Mesenchymal stem cell (in vitro differentiated cells and primary cell): ENCODE results near the gene CHST14.

Source experiments
- DNase-seq: peaks from one replicate; pipeline ENCODE4 v3.0.0-alpha.2; 2013
- H2AFZ ChIP-seq: one replicate; pipeline ENCODE4 v1.6.1; 2013; ENCODE audit warnings: low read depth, mild to moderate bottlenecking, control low read depth, inconsistent platforms, low read length, moderate library complexity
- H2AK5ac ChIP-seq: 2 replicates; pipeline ENCODE4 v1.6.1; 2013; ENCODE audit warnings: low read length, moderate library complexity, mild to moderate bottlenecking, inconsistent platforms; ENCODE audit not compliant: severe bottlenecking
- H2BK120ac ChIP-seq: one replicate; pipeline ENCODE4 v1.6.1; 2013; ENCODE audit warnings: low read depth, mild to moderate bottlenecking, inconsistent platforms, low read length, moderate library complexity
- H2BK12ac ChIP-seq, 2 experiments: one replicate each; pipeline ENCODE4 v1.6.1; 2013; ENCODE audit warnings: inconsistent platforms in 2 of 2, low read length in 2 of 2, mild to moderate bottlenecking in 2 of 2, moderate library complexity in 2 of 2, control low read depth in 1 of 2
- H2BK15ac ChIP-seq: one replicate; pipeline ENCODE4 v1.6.1; 2013; ENCODE audit warnings: mild to moderate bottlenecking, low read depth, inconsistent platforms; ENCODE audit not compliant: poor library complexity, severe bottlenecking
- H2BK5ac ChIP-seq: 2 replicates; pipeline ENCODE4 v1.6.1; 2013; ENCODE audit warnings: low read depth, mild to moderate bottlenecking, low read length, control low read depth, inconsistent platforms; ENCODE audit not compliant: poor library complexity, severe bottlenecking
- H3K14ac ChIP-seq, 2 experiments: one replicate each; pipeline ENCODE4 v1.6.1; 2013; ENCODE audit warnings: inconsistent platforms in 2 of 2, low read length in 2 of 2, control low read depth in 1 of 2, mild to moderate bottlenecking in 1 of 2, moderate library complexity in 1 of 2
- H3K18ac ChIP-seq, 2 experiments: one replicate each; pipeline ENCODE4 v1.6.1; 2013; ENCODE audit warnings: inconsistent platforms in 2 of 2, low read length in 2 of 2, control low read depth in 1 of 2, low read depth in 1 of 2, mild to moderate bottlenecking in 1 of 2
- H3K23ac ChIP-seq, 2 experiments: one replicate each; pipeline ENCODE4 v1.6.1; 2013; ENCODE audit warnings: inconsistent platforms in 2 of 2, low read length in 2 of 2, mild to moderate bottlenecking in 2 of 2, moderate library complexity in 2 of 2, control low read depth in 1 of 2
- H3K27ac ChIP-seq: 2 replicates; pipeline ENCODE4 v1.5.1; 2013; ENCODE audit warnings: mild to moderate bottlenecking, moderate library complexity, low read length, control low read depth, inconsistent platforms; ENCODE audit not compliant: poor library complexity, severe bottlenecking
- H3K27me3 ChIP-seq, 2 experiments: 2 replicates each; pipeline versions ENCODE4 v1.6.1 to v1.7.0; 2013; ENCODE audit warnings: low read length in 2 of 2, mild to moderate bottlenecking in 2 of 2, moderate library complexity in 2 of 2, control low read depth in 1 of 2, inconsistent platforms in 1 of 2; ENCODE audit not compliant: control insufficient read depth in 1 of 2, insufficient read depth in 1 of 2
- H3K36me3 ChIP-seq, 2 experiments: 2 replicates each; pipeline versions ENCODE4 v1.6.1 to v1.7.0; 2013; ENCODE audit warnings: low read length in 2 of 2, control low read depth in 1 of 2, inconsistent platforms in 1 of 2, low read depth in 1 of 2, mild to moderate bottlenecking in 1 of 2; ENCODE audit not compliant: insufficient read depth in 2 of 2, control insufficient read depth in 1 of 2
- H3K4ac ChIP-seq, 2 experiments: one replicate each; pipeline ENCODE4 v1.6.1; 2013; ENCODE audit warnings: inconsistent platforms in 2 of 2, low read length in 2 of 2, mild to moderate bottlenecking in 2 of 2, moderate library complexity in 2 of 2, control low read depth in 1 of 2, low read depth in 1 of 2
- H3K4me1 ChIP-seq: 2 replicates; pipeline ENCODE4 v1.6.1; 2013; ENCODE audit warnings: low read depth, low read length, control low read depth; ENCODE audit not compliant: control insufficient read depth, insufficient read depth
- H3K4me2 ChIP-seq: 2 replicates; pipeline ENCODE4 v1.6.1; 2013; ENCODE audit warnings: low read length, mild to moderate bottlenecking, inconsistent platforms; ENCODE audit not compliant: poor library complexity, severe bottlenecking
- H3K4me3 ChIP-seq, 2 experiments: 2 replicates each; pipeline versions ENCODE4 v1.5.1 to v1.7.0; 2013; ENCODE audit warnings: low read length in 2 of 2, mild to moderate bottlenecking in 2 of 2, control low read depth in 1 of 2, low read depth in 1 of 2; ENCODE audit not compliant: insufficient read depth in 1 of 2
- H3K79me1 ChIP-seq: replicated peaks from 2 replicates; pipeline ENCODE4 v1.6.1; 2013; ENCODE audit warnings: mild to moderate bottlenecking, control low read depth, low read length, inconsistent platforms; ENCODE audit not compliant: poor library complexity, severe bottlenecking
- H3K9ac ChIP-seq: 2 replicates; pipeline ENCODE4 v1.7.0; 2013; ENCODE audit warnings: mild to moderate bottlenecking, low read length, moderate library complexity
- H3K9me3 ChIP-seq: 2 replicates; pipeline ENCODE4 v1.7.0; 2013; ENCODE audit warnings: mild to moderate bottlenecking, low read length; ENCODE audit not compliant: control insufficient read depth
- H4K8ac ChIP-seq: one replicate; pipeline ENCODE4 v1.6.1; 2013; ENCODE audit warnings: inconsistent platforms, mild to moderate bottlenecking, low read length, moderate library complexity
- H4K91ac ChIP-seq: one replicate; pipeline ENCODE4 v1.6.1; 2013; ENCODE audit warnings: mild to moderate bottlenecking, low read length, inconsistent platforms
- WGBS: methylation state at CpG from one replicate; pipeline ENCODE4 v1.1.7; 2013; ENCODE audit warnings: mixed read lengths; 5-methylcytosine and 5-hydroxymethylcytosine counted together

CHST14 gene

DNA sequence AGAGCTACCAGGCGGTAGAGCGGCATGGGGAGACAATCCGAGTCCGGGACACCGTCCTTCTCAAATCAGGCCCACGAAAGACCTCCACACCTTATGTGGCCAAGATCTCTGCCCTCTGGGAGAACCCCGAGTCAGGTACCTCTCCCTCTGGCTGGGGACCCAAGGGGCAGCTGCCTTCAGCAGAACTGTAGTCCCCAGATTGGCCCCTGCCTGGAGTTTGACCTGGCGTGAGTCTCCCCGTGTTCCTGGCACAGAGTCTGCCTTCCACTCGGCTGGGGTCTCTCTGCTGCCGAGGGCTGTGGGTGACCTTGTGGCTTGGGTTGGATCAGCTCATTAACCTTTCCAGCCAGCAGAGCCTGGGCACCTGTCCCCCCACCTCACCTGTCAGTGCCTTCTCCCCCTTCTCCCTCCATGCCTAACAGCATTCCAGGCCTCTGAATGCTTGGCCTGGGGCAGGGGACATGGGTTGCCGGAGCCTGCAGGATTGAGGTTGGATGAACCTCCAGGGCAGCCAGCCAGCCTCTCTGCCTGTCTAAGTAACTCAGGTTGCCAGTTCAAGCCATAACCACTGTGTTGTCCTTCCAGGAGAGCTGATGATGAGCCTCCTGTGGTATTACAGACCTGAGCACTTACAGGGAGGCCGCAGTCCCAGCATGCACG, 6.8 kb upstream of the CHST14 start:
- Histone ChIP-seq H2BK120ac (no peak overlapping the region), H3K9ac (no peak overlapping the region), H2AK5ac (no peak overlapping the region), H4K91ac (no peak overlapping the region), H2AFZ (no peak overlapping the region), H3K79me1 (peaks cover 37% of the 10 kb centered on the region), H3K4ac (no peak overlapping the region), H3K36me3 (peaks cover 73 to 78% of the 10 kb centered on the region in 2 experiments), H3K23ac (no peak overlapping the region), H2BK12ac (no peak overlapping the region), H3K4me3 (no peak overlapping the region), H2BK15ac (no peak overlapping the region), H3K27ac (no peak overlapping the region), H3K27me3 (no peaks in the 10 kb centered on the region), H3K4me1 (no peaks in the 10 kb centered on the region), H4K8ac (no peak overlapping the region), H3K14ac (no peak overlapping the region), H3K18ac (no peak overlapping the region), H3K9me3 (no peaks in the 10 kb centered on the region), H2BK5ac (no peak overlapping the region), H3K4me2 (no peak overlapping the region)
- DNase-seq, result no peak
- WGBS, result 96% methylated on average over 14 of the region's 14 CpGs

DNA sequence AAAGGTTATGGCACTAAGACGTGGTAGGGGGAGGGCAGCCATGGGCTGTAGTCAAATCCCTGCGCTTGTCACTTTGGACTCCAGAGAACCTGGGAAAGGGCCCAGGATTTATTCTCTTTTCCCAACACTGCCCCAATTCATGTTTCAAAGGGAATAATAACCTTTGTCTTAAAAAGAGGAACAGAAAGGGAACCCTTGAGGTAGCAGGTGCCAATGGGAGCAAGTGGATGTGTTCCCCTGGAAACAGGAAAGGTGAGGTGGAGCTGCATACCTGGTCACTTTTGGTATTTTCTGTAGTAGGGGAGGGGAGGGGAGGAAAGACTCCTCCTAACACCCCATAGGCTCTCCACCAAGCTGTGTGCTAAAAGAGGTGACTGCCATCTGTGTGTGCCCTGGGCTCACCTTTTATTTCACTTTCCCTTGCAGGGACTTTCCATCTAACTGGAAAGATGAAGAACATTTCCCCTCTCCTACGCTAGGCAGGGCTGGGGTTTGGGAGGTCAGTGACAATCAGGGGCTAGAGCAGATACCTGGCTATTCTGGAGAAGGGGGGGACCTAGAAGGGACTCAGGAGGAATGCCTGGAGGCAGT, 6.1 kb upstream of the CHST14 start:
- H2BK12ac ChIP-seq, result no peak overlapping the region
- no peak overlapping the region for H3K9ac ChIP-seq
- H2BK120ac ChIP-seq, result no peak overlapping the region
- H3K79me1 ChIP-seq, result peaks cover 31% of the 10 kb centered on the region
- H3K14ac ChIP-seq, result no peak overlapping the region
- H2BK5ac ChIP-seq, result no peak overlapping the region
- H3K9me3 ChIP-seq, result no peaks in the 10 kb centered on the region
- no peak overlapping the region for H2BK15ac ChIP-seq
- no peak overlapping the region for H3K4me2 ChIP-seq
- no peak overlapping the region for H2AK5ac ChIP-seq
- no peak overlapping the region for H3K4ac ChIP-seq
- H4K8ac ChIP-seq, result no peak overlapping the region
- no peaks in the 10 kb centered on the region for H3K27me3 ChIP-seq
- no peak for DNase-seq
- WGBS, result 97% methylated on average over 2 of the region's 3 CpGs
- H3K18ac ChIP-seq, result no peak overlapping the region
- H2AFZ ChIP-seq, result no peak overlapping the region
- no peak overlapping the region for H3K27ac ChIP-seq
- H3K36me3 ChIP-seq, result peaks cover 66 to 71% of the 10 kb centered on the region in 2 experiments
- H3K4me1 ChIP-seq, result no peaks in the 10 kb centered on the region
- H3K4me3 ChIP-seq, result no peak overlapping the region
- no peak overlapping the region for H4K91ac ChIP-seq
- H3K23ac ChIP-seq, result no peak overlapping the region

DNA sequence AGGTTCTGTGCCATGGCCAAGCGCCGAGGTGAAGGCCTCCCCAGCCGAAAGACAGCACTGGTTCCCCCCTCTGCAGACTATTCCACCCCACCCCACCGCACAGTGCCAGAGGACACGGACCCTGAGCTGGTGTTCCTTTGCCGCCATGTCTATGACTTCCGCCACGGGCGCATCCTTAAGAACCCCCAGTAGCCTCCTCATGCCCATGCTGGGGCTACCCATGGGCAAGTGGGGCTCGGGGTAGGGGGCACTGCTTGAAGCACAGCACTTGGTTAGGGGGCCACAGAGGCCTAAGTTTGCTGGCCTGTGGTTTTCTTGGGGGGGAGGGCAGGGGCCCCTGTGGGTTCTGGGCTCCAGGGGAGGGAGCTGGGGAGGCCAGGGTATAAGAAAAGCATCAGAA, 4.8 kb upstream of the CHST14 start:
- Histone ChIP-seq H3K79me1 (peaks cover 20% of the 10 kb centered on the region), H3K9me3 (no peaks in the 10 kb centered on the region), H3K27ac (no peak overlapping the region), H4K91ac (no peak overlapping the region), H2AFZ (no peak overlapping the region), H3K18ac (no peak overlapping the region), H4K8ac (no peak overlapping the region), H3K4ac (no peak overlapping the region), H2BK120ac (no peak overlapping the region), H2BK12ac (no peak overlapping the region), H2AK5ac (no peak overlapping the region), H3K4me2 (no peak overlapping the region), H2BK5ac (no peak overlapping the region), H3K23ac (no peak overlapping the region), H3K4me1 (peaks cover 8% of the 10 kb centered on the region), H3K27me3 (no peaks in the 10 kb centered on the region), H3K9ac (no peak overlapping the region), H3K36me3 (peaks cover 57 to 63% of the 10 kb centered on the region in 2 experiments), H3K4me3 (no peak overlapping the region), H2BK15ac (no peak overlapping the region), H3K14ac (no peak overlapping the region)
- no peak for DNase-seq
- 98% methylated on average over 10 of the region's 10 CpGs for WGBS

DNA sequence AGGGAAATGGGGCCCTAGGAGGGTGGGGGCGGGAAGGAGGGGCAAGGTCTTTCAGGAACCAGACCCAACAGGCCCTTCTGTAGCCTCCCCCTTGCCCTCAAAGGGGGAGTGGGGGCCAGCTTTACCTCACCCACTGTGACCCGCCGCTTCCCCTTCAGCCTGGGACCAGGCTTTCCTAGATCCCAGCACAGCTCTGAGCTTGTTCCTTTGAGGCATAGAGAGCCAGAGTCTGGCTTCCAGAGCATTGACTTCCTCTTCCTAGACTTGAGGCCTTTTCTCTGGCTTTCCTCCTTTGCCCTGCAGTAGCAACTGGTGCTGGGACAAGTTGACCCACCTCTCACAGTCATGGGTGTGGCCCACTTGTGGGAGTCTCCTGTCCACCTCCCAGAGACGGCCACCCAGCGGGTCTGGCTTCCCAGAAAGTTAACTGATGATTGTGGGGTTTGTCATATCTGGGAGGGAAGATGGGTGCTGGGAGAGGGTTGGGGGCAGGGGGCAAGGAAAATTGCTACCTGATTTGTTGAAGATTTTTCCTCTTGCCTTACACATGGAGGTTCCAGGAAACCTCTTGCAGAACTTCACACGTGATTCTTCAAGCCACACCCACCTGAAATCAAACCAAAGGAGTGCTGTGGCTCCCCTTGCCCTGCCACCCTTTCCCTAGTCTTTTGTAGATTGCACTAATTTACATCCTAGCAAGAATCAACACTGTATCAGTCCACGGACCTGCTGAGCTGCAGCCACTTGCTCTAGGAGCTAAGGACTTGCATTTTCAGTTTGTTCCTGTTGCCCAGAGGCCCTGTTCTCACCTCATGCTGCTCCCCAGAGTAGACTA, 4.1 kb upstream of the CHST14 start:
- no peak overlapping the region for H3K4me2 ChIP-seq
- no peak overlapping the region for H2BK5ac ChIP-seq
- H3K4me1 ChIP-seq, result peaks cover 10% of the 10 kb centered on the region
- 92% methylated on average over 7 of the region's 7 CpGs for WGBS
- H4K91ac ChIP-seq, result no peak overlapping the region
- no peaks in the 10 kb centered on the region for H3K9me3 ChIP-seq
- H3K79me1 ChIP-seq, result peaks cover 19% of the 10 kb centered on the region
- H4K8ac ChIP-seq, result no peak overlapping the region
- H2BK120ac ChIP-seq, result no peak overlapping the region
- no peak overlapping the region for H2AFZ ChIP-seq
- H2AK5ac ChIP-seq, result no peak overlapping the region
- H3K27me3 ChIP-seq, result no peaks in the 10 kb centered on the region
- no peak overlapping the region for H3K9ac ChIP-seq
- no peak overlapping the region for H3K14ac ChIP-seq
- no peak overlapping the region for H3K18ac ChIP-seq
- no peak overlapping the region for H3K4ac ChIP-seq
- no peak overlapping the region for H3K23ac ChIP-seq
- H2BK15ac ChIP-seq, result no peak overlapping the region
- no peak overlapping the region for H2BK12ac ChIP-seq
- H3K4me3 ChIP-seq, result no peak overlapping the region
- DNase-seq, result no peak
- H3K27ac ChIP-seq, result no peak overlapping the region
- peaks cover 57 to 62% of the 10 kb centered on the region in 2 experiments for H3K36me3 ChIP-seq
